ENCODE measurements around the gene FPR3.

Gene FPR3

DNA sequence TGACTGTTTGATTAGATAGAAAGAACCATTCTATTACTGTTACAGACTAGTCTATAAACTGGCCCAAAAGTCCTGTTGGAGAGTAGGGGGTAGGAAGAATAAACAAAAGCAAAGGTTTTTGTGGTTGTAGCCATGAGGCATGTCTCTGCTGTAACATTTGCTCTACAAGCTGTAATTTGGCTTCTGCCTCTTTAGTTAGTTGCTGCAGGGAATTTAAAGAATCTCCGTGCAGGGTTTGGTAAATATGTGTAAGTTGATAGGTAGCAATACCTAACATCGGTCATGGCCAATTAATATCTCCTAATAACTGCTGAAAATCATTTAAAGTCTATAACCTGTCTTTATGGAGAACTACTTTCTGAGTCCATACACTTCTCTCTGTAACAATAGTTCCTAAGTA is 13.0 kb downstream of the FPR3 start:
- no peak for DNase-seq

DNA sequence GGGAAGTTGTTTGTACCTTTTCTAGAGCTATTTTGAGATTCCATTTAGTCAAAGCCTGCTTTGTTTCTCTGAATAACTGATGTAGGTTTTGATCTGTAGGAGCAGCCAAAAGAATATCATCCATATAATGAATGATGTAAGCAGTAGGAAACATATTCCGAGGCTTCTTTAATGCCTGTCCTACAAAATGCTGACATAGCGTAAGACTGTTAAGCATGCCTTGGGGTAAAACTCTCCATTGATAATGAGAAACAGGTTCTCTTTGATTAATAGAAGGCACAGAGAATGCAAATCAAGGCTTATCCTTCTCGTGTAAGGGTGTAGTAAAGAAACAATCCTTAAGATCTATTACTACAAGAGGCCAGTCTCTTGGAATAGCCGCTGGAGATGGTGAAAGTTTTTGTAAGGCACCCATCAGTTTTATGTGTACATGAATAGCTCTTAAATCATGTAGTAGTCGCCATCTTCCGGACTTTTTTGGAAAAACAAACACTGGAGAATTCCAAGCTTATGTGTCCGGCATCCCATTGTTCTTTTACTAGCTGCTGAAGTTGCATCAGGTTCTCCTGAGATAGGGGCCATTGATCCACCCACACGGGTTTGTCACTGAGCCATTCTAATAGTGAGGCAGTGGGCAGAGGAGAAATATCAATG is 13.5 kb downstream of the FPR3 start:
- DNase-seq = no peak

- DNase-seq = no peak
Observed at GRCh38 chr19:51809787-51810186, 14.8 kb downstream of the FPR3 start.

DNA sequence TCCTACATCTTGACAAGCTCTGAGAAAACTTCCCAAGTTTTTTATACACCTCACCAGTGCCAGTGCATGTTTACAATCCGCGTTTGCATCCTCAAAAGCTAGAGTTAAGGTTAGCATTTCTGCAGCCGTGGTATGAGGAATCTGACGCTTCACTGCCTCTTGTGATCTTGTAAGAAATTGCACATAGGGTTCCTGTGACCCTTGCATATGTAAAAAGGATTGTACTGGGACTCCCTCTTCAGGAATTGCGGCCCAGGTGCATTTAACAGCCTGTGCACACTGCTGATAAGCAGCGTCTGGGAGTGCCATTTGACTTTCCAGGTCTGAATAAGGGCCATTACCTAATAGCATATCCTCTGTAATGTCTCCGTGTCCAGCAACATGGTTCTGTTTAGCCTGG is 15.3 kb downstream of the FPR3 start:
- no peak for DNase-seq

GRCh38 chr19:51811344-51811743 is 16.4 kb downstream of the FPR3 start:
- DNase-seq = no peak

GRCh38 chr19:51815043-51815442 is 20.1 kb downstream of the FPR3 start:
- no peak for DNase-seq

GRCh38 chr19:51816711-51817110 is 21.8 kb downstream of the FPR3 start:
- no peak for DNase-seq

DNA sequence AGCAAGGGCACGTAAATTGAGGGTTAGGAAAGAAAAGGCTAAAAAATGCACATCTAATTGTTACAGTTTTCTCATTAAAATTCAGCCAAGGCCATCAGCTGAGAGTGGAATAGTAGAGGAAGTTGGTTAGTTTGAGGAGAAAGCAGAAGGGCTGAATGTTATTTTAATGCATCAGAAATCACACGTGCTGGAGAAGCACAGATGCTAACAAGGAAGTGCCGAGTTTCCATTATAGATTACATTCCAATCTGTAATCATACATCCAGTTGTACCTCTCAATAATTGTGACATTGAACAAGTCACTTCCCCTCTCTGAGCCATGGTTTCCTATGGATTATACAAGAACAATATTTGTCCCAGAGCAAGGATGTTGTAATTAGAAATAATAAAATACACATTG is 25.1 kb downstream of the FPR3 start:
- DNase-seq = no peak

DNA sequence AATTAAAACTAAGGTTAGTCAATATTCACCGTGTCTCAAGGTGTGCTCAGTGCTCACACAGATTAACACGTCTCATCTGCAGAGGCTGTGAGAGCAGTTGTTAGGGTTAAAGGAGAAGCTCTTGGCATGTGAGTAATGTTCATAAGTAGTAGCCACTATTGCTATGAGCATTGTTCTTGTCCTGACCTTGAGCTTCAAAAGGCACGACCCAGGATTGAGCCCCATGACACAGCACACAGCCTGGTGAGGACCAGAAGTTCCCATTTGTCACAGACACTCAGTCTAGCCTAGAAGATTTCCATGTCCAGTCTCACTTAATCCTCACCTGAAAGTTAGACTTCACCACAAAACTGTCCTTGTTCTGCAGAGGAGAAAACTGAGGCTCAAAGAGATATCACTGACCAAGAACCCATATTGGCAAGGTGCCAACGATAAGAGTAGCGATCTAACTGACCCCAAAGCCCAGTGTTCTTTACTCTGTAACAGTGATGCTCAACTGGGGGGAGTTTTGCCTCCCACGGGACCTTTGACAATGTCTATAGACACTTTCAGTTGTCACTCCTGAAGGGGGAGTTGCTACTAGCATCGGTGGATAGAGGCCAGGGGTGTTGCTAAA is 26.0 kb downstream of the FPR3 start:
- no peak for DNase-seq

DNA sequence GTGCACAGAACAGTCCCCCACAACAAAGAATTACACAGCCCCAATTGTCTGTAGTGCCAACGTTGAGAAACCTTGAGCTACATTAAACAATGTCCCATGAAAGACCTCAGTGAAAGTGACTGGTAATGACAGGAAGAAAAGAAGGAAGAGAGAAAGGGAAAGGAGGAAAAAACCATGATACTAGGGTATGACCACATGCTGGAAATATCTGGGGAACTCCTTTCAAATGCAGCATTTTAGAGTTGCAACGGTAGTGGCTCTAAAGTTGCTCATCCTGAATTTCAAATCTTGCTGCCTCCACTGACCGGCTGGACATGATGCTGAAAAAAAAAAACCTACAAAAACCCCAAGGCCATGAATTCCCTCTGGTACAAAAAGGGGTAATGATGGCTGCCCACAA is 26.5 kb downstream of the FPR3 start:
- DNase-seq = no peak

GRCh38 chr19:51821921-51822320 is 27.0 kb downstream of the FPR3 start:
- no peak for DNase-seq

- DNase-seq = no peak
Observed at GRCh38 chr19:51822325-51822724, 27.4 kb downstream of the FPR3 start.

DNA sequence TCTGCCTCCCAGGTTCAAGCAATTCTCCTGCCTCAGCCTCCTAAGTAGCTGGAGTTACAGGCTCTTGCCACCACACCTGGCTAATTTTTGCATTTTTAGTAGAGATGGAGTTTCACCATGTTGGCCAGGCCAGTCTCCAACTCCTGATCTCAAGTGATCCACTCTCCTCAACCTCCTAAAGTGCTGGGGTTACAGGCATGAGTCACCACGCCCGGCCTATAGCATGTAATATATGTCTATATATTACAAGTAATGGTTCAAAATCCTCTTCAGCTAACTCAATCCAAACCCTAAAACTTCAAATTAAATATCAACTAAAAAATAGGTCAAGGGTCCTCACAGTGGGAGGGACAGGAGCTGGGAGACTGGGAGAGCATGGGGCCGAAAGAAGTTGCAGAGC is 28.0 kb downstream of the FPR3 start:
- no peak for DNase-seq

GRCh38 chr19:51824281-51825005 is 29.5 kb downstream of the FPR3 start:
- DNase-seq = no peak

DNA sequence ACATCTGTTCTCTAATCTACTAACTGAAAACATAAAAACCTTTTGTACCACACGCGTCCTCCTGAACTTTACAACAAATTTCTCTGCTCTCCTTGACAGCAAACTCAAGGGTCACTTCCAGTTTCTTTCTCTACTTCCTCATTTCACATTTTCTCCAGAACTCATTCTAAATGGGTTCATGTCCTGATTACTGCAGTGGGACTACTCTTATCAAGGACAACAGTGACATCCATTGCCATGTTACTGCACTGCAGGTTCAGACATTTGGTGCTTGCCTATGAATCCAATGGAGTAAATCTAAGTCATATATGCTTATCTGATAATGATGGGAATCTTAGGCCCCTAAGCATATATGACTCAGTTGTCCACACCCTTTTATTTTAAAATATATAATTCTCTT is 35.3 kb downstream of the FPR3 start:
- no peak for DNase-seq

DNA sequence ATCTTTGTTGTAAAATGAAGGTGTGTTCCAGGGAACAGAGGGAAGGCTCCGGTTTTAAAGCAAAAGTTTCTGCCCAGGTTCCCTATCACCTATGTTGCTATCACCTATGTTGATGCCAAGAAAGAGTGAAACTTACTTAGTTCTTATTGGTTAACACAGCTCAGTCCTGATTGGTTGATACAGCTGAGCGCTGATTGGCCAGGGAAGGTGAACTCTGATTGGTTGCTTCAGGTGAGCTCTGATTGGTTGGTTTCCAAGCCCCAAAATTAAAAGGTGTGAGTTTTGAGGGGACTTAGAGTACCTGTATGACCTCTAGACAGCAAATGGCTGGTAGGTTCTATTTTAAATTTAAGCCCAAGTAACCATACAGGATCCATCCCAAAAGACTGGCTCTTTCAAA is 42.2 kb downstream of the FPR3 start:
- no peak for DNase-seq

DNA sequence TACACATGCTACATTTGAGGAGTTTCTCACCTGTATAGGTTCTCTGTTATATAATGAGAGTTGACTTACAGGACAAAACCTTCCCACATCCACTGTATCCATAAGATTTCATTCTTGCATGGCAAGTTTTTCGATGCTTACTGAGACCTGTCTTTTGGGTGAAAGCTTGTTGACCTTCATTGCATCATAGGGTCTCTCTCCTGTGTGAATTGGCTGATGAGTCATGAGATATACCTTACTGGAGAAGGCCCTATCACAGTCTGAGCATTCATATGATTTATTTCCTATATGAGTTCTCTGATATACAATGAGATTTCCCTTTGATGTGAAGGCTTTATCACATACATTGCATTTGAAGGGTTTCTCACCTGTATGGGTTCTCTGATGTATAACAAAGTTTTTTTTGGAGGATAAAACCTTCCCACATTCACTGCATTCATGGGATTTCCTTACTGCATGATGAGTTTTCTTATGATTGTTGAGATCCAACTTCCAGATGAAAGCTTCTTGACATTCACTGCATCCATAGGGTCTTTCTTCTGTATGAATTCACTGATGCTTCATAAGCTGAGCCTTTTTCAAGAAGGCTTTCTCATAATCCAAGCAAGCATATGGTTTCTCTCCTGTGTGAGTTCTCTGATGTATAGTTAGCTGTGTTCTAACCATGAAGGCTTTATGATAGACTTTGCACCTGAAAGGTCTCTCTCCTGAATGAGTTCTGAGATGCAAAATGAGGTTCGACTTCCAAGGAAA is 67.1 kb downstream of the FPR3 start:
- no peak for DNase-seq

DNA sequence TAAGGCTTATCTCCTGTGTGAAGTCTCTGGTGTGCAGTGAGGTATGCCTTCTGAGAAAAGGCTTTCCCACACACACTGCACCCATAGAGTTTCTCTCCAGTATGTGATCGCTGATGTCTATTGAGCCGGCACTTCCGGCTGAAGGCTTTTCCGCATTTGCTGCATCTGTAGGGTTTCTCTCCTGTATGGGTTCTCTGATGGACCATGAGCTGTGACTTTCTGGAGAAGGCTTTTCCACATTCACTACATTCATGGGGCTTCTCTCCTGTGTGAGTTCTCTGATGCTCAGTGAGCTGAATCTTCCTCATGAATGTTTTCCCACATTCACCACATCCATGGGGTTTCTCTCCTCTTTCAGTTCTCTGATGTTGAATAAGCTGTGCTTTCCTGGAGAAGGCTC is 78.1 kb downstream of the FPR3 start:
- no peak for DNase-seq
